Neural cell (in vitro differentiated cells): ENCODE data around the gene CD226. TPM values are rescaled to one million over a fixed set of nuclear protein-coding genes. Genes with fewer than 3 reads are reported as not detected.
"Not testable (repeated sequence)": the region's sequence is repeated elsewhere in the genome, so short reads cannot be mapped to it uniquely, and the experiment has no call there.

Experiments
- H2AFZ ChIP-seq: fragments of 200-600, 300-800 bp; sonication (generic), shearing (Covaris generic); 2 replicates; pipeline ENCODE4 v1.6.0; 2014; ENCODE audit warnings: low read depth, mild to moderate bottlenecking, antibody characterized with exemption, low read length, moderate library complexity
- H3F3A ChIP-seq: fragments of 200-600 bp; shearing (Covaris generic); 2 replicates; pipeline ENCODE4 v1.6.1; 2016; ENCODE audit warnings: mild to moderate bottlenecking, moderate library complexity, mixed read lengths, antibody characterized with exemption, low read length; ENCODE audit not compliant: insufficient read depth, poor library complexity, severe bottlenecking
- H3K27ac ChIP-seq: fragments of 200-600, 300-800 bp; sonication (generic), shearing (Covaris generic); 2 replicates; pipeline ENCODE4 v1.5.1; 2014; ENCODE audit warnings: mild to moderate bottlenecking, low read length, moderate library complexity
- H3K27me3 ChIP-seq: fragments of 300-800, 200-600 bp; sonication (generic), shearing (Covaris generic); 2 replicates; pipeline ENCODE4 v1.6.0; 2014; ENCODE audit warnings: mild to moderate bottlenecking, low read depth, low read length, moderate library complexity; ENCODE audit not compliant: insufficient read depth
- H3K36me3 ChIP-seq: fragments of 300-800, 200-600 bp; sonication (generic), shearing (Covaris generic); 2 replicates; pipeline ENCODE4 v1.5.1; 2014; ENCODE audit warnings: mild to moderate bottlenecking, antibody characterized with exemption, low read length, moderate library complexity; ENCODE audit not compliant: insufficient read depth
- H3K4me2 ChIP-seq: fragments of 300-800, 200-600 bp; sonication (generic), shearing (Covaris generic); 2 replicates; pipeline ENCODE4 v1.6.0; 2014; ENCODE audit warnings: mild to moderate bottlenecking, low read length
- H3K4me3 ChIP-seq: fragments of 300-800, 200-600 bp; sonication (generic), shearing (Covaris generic); 2 replicates; pipeline ENCODE4 v1.5.1; 2014; ENCODE audit warnings: mild to moderate bottlenecking, low read length, moderate library complexity
- H3K79me2 ChIP-seq: fragments of 200-600 bp; shearing (Covaris generic); replicated peaks from 2 replicates; pipeline ENCODE4 v1.6.0; 2014; ENCODE audit warnings: mild to moderate bottlenecking, low read length, moderate library complexity; ENCODE audit not compliant: insufficient read depth
- H3K9ac ChIP-seq: fragments of 300-800, 200-600 bp; sonication (generic), shearing (Covaris generic); 2 replicates; pipeline ENCODE4 v1.6.1; 2016; ENCODE audit warnings: mild to moderate bottlenecking, low read length, mixed read lengths
- H3K9me2 ChIP-seq: fragments of 200-600 bp; shearing (Covaris generic); 2 replicates; pipeline ENCODE4 v1.6.1; 2016; ENCODE audit warnings: mild to moderate bottlenecking, low read length, mixed read lengths; ENCODE audit not compliant: insufficient read depth
- H3K9me3 ChIP-seq: fragments of 200-600, 300-800 bp; sonication (generic), shearing (Covaris generic); 2 replicates; pipeline ENCODE4 v1.6.1; 2016; ENCODE audit warnings: mild to moderate bottlenecking, mixed run types, low read length, moderate library complexity, mixed read lengths
- H4K20me1 ChIP-seq: fragments of 200-600 bp; shearing (Covaris generic); 2 replicates; pipeline ENCODE4 v1.6.1; 2016; ENCODE audit warnings: mild to moderate bottlenecking, mixed run types; ENCODE audit not compliant: insufficient read depth
- CTCF ChIP-seq: fragments of 450-650 bp; IDR thresholded peaks from 2 replicates; pipeline ENCODE4 v1.5.1; 2014; ENCODE audit warnings: antibody characterized with exemption, mild to moderate bottlenecking, moderate library complexity; ENCODE audit not compliant: poor library complexity, severe bottlenecking
- EP300 ChIP-seq: fragments of 450-650 bp; conservative IDR thresholded peaks from 2 replicates; pipeline ENCODE4 v1.6.1; 2014; ENCODE audit warnings: antibody characterized with exemption, mild to moderate bottlenecking, moderate library complexity; ENCODE audit not compliant: poor library complexity, severe bottlenecking
- EZH2 ChIP-seq: fragments of 200-600, 300-800 bp; shearing (Covaris generic), sonication (generic); IDR thresholded peaks from 2 replicates; pipeline ENCODE4 v1.6.1; 2014; ENCODE audit warnings: antibody characterized with exemption, low read length, borderline replicate concordance, mild to moderate bottlenecking; ENCODE audit not compliant: insufficient read depth, poor library complexity, severe bottlenecking
- MXI1 ChIP-seq: fragments of 450-650 bp; conservative IDR thresholded peaks from 2 replicates; pipeline ENCODE4 v1.6.1; 2014; ENCODE audit warnings: antibody characterized with exemption, mild to moderate bottlenecking; ENCODE audit not compliant: poor library complexity, severe bottlenecking
- POLR2AphosphoS5 ChIP-seq: IDR thresholded peaks from 2 replicates; pipeline ENCODE4 v1.6.1; 2012
- RAD21 ChIP-seq: fragments of 450-650 bp; conservative IDR thresholded peaks from 2 replicates; pipeline ENCODE4 v1.6.1; 2014; ENCODE audit warnings: antibody characterized with exemption, mild to moderate bottlenecking, moderate library complexity
- REST ChIP-seq: IDR thresholded peaks from 2 replicates; pipeline ENCODE4 v1.6.1; 2012; ENCODE audit warnings: borderline replicate concordance
- SMC3 ChIP-seq: fragments of 450-650 bp; conservative IDR thresholded peaks from 2 replicates; pipeline ENCODE4 v1.6.1; 2014; ENCODE audit warnings: antibody characterized with exemption, mild to moderate bottlenecking, moderate library complexity; ENCODE audit not compliant: poor library complexity
- TAF1 ChIP-seq: IDR thresholded peaks from 2 replicates; pipeline ENCODE4 v1.6.1; 2012; ENCODE audit warnings: low read depth
- polyA plus RNA-seq: library from polyadenylated mRNA; depleted of rRNA; stranded (reverse); fragments of >200 nt; gene quantifications from 2 replicates; pipeline ENCODE4 v1.2.3, GENCODE V29; 2014

The CD226 gene
- polyA plus RNA-seq, 1 donor from 2014 or later = 0.11 TPM

- Histone ChIP-seq H3F3A (no peaks in the 10 kb centered on the region), H3K27me3 (no peaks in the 10 kb centered on the region), H4K20me1 (no peaks in the 10 kb centered on the region), H3K36me3 (no peaks in the 10 kb centered on the region), H3K27ac (no peak overlapping the region), H3K79me2 (no peaks in the 10 kb centered on the region), H3K4me3 (no peak overlapping the region), H3K9ac (no peak overlapping the region), H3K9me2 (no peaks in the 10 kb centered on the region), H2AFZ (no peak overlapping the region), H3K4me2 (no peak overlapping the region), H3K9me3 (no peaks in the 10 kb centered on the region)
- TF ChIP-seq MXI1 (no peak), SMC3 (no peak), POLR2AphosphoS5 (no peak), CTCF (no peak), TAF1 (no peak), EZH2 (no peak), REST (no peak), EP300 (no peak), RAD21 (no peak)
Observed at GRCh38 chr18:69978732-69979715, 31.4 kb upstream of the CD226 start.

- not testable (repeated sequence) for H3K79me2 ChIP-seq, H3K9me2 ChIP-seq, H3F3A ChIP-seq, H2AFZ ChIP-seq, H3K27ac ChIP-seq, H3K27me3 ChIP-seq, H4K20me1 ChIP-seq, H3K36me3 ChIP-seq, H3K4me2 ChIP-seq, H3K4me3 ChIP-seq, H3K9me3 ChIP-seq, H3K9ac ChIP-seq
Observed at GRCh38 chr18:69975294-69975693, 27.6 kb upstream of the CD226 start.
